Fibroblast of lung (primary cell): ENCODE data around the gene TNIK. TPM values are rescaled to one million over a fixed set of nuclear protein-coding genes. Genes with fewer than 3 reads are reported as not detected.

Experiments used
- DNase-seq, 2 donors: peaks; one replicate each; pipeline versions ENCODE4 v3.0.0 to v3.0.0-alpha.2; 2010; ENCODE audit warnings: low read depth in 2 of 2
- H2AFZ ChIP-seq: 2 replicates; pipeline ENCODE4 v1.5.1; 2012; ENCODE audit warnings: low read length, control low read depth, inconsistent platforms
- H3K27ac ChIP-seq: 2 replicates; pipeline ENCODE4 v1.5.1; 2011; ENCODE audit warnings: low read length, control low read depth; ENCODE audit not compliant: insufficient read depth
- H3K27me3 ChIP-seq: 2 replicates; pipeline ENCODE4 v1.5.1; 2011; ENCODE audit warnings: mild to moderate bottlenecking, low read length; ENCODE audit not compliant: control insufficient read depth, insufficient read depth
- H3K36me3 ChIP-seq: 2 replicates; pipeline ENCODE4 v1.5.1; 2011; ENCODE audit warnings: low read length; ENCODE audit not compliant: control insufficient read depth, insufficient read depth
- H3K4me1 ChIP-seq: 2 replicates; pipeline ENCODE4 v1.5.1; 2011; ENCODE audit warnings: low read length; ENCODE audit not compliant: control insufficient read depth, insufficient read depth; ENCODE audit errors: extremely low read depth
- H3K4me2 ChIP-seq: 2 replicates; pipeline ENCODE4 v1.5.1; 2011; ENCODE audit warnings: low read length, control low read depth; ENCODE audit not compliant: insufficient read depth; ENCODE audit errors: extremely low read depth
- H3K4me3 ChIP-seq, 4 experiments: fragments of 200-600 bp in 1 of 4; sonication (generic) in 1 of 4; replicated peaks in 1 of 4; 2 replicates each; pipeline ENCODE4 v1.5.1; 2011 to 2016; ENCODE audit warnings: low read length in 4 of 4, low read depth in 3 of 4, mild to moderate bottlenecking in 3 of 4, control low read depth in 2 of 4, inconsistent platforms in 1 of 4, mixed read lengths in 1 of 4; ENCODE audit not compliant: insufficient read depth in 1 of 4; ENCODE audit errors: control extremely low read depth in 1 of 4
- H3K79me2 ChIP-seq: 2 replicates; pipeline ENCODE4 v1.5.1; 2012; ENCODE audit warnings: mild to moderate bottlenecking, low read length, inconsistent platforms; ENCODE audit not compliant: control insufficient read depth, insufficient read depth
- H3K9ac ChIP-seq: 2 replicates; pipeline ENCODE4 v1.5.1; 2011; ENCODE audit warnings: mild to moderate bottlenecking, low read length, control low read depth; ENCODE audit not compliant: insufficient read depth
- H3K9me3 ChIP-seq: 2 replicates; pipeline ENCODE4 v1.5.1; 2012; ENCODE audit warnings: low read depth, low read length; ENCODE audit not compliant: control insufficient read depth, insufficient read depth
- H4K20me1 ChIP-seq: 2 replicates; pipeline ENCODE4 v1.5.1; 2011; ENCODE audit warnings: low read length; ENCODE audit not compliant: control insufficient read depth, insufficient read depth; ENCODE audit errors: extremely low read depth
- CTCF ChIP-seq, 2 donors: IDR thresholded peaks in 1 of 2; conservative IDR thresholded peaks in 1 of 2; 1 replicate in 1 of 2; 2 replicates in 1 of 2; pipeline ENCODE4 v1.5.1; 2011 to 2012; ENCODE audit warnings: low read length in 2 of 2, control low read depth in 1 of 2, inconsistent platforms in 1 of 2, low read depth in 1 of 2, mild to moderate bottlenecking in 1 of 2
- EZH2 ChIP-seq: IDR thresholded peaks from 2 replicates; pipeline ENCODE4 v1.5.1; 2012; ENCODE audit warnings: low read length, control low read depth, mild to moderate bottlenecking; ENCODE audit errors: missing control alignments
- polyA plus RNA-seq, 2 donors: library from polyadenylated mRNA; depleted of rRNA in 1 of 2; stranded (reverse) in 1 of 2; unstranded in 1 of 2; fragments of >200 nt; gene quantifications; 2 replicates each; pipeline ENCODE4 v1.2.1, GENCODE V29; 2011 to 2012; ENCODE audit warnings: missing spikeins in 1 of 2
- total RNA-seq: library from RNA; depleted of rRNA; stranded (reverse); fragments of >200 nt; gene quantifications from 2 replicates; pipeline ENCODE4 v1.2.1, GENCODE V29; 2014

The TNIK gene
- total and polyA plus RNA-seq, 2 donors (not counting 1 experiment from before 2014, with no cell fraction given): 13.8 to 39.3 TPM

- H3K27ac ChIP-seq: no peak overlapping the region
- TF ChIP-seq EZH2 (no peak), CTCF (conservative IDR thresholded peaks at IDR 0.05 in 1 of 2, IDR thresholded peaks at IDR 0.05 in 1 of 2; ENCODE audit: low read depth in 1 of 2, low read length in 2 of 2) (no peak)
- peaks cover 11% of the 10 kb centered on the region for H3K4me1 ChIP-seq
- H3K4me3 ChIP-seq: no peak overlapping the region
- no peaks in the 10 kb centered on the region for H4K20me1 ChIP-seq
- H3K27me3 ChIP-seq: no peaks in the 10 kb centered on the region
- no peaks in the 10 kb centered on the region for H3K36me3 ChIP-seq
- H2AFZ ChIP-seq: no peak overlapping the region
- peak; percentile 86 to 97 for DNase-seq
- H3K79me2 ChIP-seq: no peaks in the 10 kb centered on the region
- no peak overlapping the region for H3K4me2 ChIP-seq
- no peaks in the 10 kb centered on the region for H3K9me3 ChIP-seq
- H3K9ac ChIP-seq: no peak overlapping the region
Measured at GRCh38 chr3:171351676-171352075, 108.5 kb downstream of the TNIK start.

- H3K9ac ChIP-seq: no peak overlapping the region
- peaks cover 11% of the 10 kb centered on the region for H3K4me1 ChIP-seq
- H3K4me3 ChIP-seq: no peak overlapping the region
- no peaks in the 10 kb centered on the region for H3K36me3 ChIP-seq
- no peak overlapping the region for H3K27ac ChIP-seq
- H3K79me2 ChIP-seq: no peaks in the 10 kb centered on the region
- DNase-seq: no peak
- no peaks in the 10 kb centered on the region for H4K20me1 ChIP-seq
- no peaks in the 10 kb centered on the region for H3K27me3 ChIP-seq
- no peak overlapping the region for H3K4me2 ChIP-seq
- H3K9me3 ChIP-seq: no peaks in the 10 kb centered on the region
- TF ChIP-seq EZH2: no peak
- TF ChIP-seq CTCF (conservative IDR thresholded peaks at IDR 0.05 in 1 of 2, IDR thresholded peaks at IDR 0.05 in 1 of 2; ENCODE audit: low read depth in 1 of 2, low read length in 2 of 2): no peak
- H2AFZ ChIP-seq: no peak overlapping the region
Measured at GRCh38 chr3:171350364-171350763, 109.8 kb downstream of the TNIK start.

DNA sequence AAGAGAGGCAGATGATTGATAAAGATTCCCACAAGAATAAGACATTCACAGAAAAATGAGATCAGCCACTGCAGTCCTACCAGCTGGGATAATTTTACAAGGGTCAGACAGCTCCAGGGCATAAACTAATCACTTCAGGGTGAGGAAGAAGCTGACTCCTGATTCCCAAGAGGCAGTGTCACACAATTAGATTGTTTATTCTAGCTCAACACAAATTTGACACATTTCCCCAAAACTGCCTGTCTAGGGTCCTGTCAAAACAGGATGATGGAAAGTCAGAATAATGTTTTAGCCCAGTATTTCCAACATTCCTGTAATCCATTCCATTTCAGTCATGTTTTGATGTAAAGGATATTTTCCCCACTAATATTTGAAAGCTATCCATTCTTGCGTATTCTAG is 110.8 kb downstream of the TNIK start:
- Histone ChIP-seq H3K9ac (no peak overlapping the region), H3K27ac (no peak overlapping the region), H3K4me3 (no peak overlapping the region), H3K4me1 (peaks cover 11% of the 10 kb centered on the region), H3K36me3 (no peaks in the 10 kb centered on the region), H3K27me3 (no peaks in the 10 kb centered on the region), H3K4me2 (no peak overlapping the region), H3K9me3 (no peaks in the 10 kb centered on the region), H4K20me1 (no peaks in the 10 kb centered on the region), H2AFZ (no peak overlapping the region), H3K79me2 (no peaks in the 10 kb centered on the region)
- TF ChIP-seq EZH2: no peak
- no peak for TF ChIP-seq CTCF (conservative IDR thresholded peaks at IDR 0.05 in 1 of 2, IDR thresholded peaks at IDR 0.05 in 1 of 2; ENCODE audit: low read depth in 1 of 2, low read length in 2 of 2)
- DNase-seq: peak in 1 of 2 donors; percentile 41
